ENCODE measurements around the gene CEP126.

GRCh38 chr11:101914341-101914737, 471 bp upstream of the CEP126 start:
- TF ChIP-seq FOXA1 (IDR thresholded peaks at IDR 0.05) (no peak), ZNF384 (IDR thresholded peaks at IDR 0.05) (no peak), SP1 (IDR thresholded peaks at IDR 0.05) (no peak), NFRKB (IDR thresholded peaks at IDR 0.05) (no peak), ELF4 (IDR thresholded peaks at IDR 0.05) (no peak)

Measured in HEK293T (cell line).